ENCODE results near the gene NAA11.

NAA11 gene

GRCh38 chr4:79308137-79308536, 17.7 kb downstream of the NAA11 start:
- no peaks in the 10 kb centered on the region for H3K4me1 ChIP-seq (ENCODE audit: control insufficient read depth, insufficient read depth, low read length)
- H3K27me3 ChIP-seq (ENCODE audit: control insufficient read depth, insufficient read depth, low read length), result no peaks in the 10 kb centered on the region
- no peak overlapping the region for H3K9ac ChIP-seq (ENCODE audit: low read depth, low read length)
- no peaks in the 10 kb centered on the region for H3K9me3 ChIP-seq (ENCODE audit: control insufficient read depth, insufficient read depth, low read length)
- no peak overlapping the region for H3K4me3 ChIP-seq (ENCODE audit: low read depth, low read length)
- H3K36me3 ChIP-seq (ENCODE audit: control insufficient read depth, insufficient read depth, low read length), result no peaks in the 10 kb centered on the region

- H3K4me3 ChIP-seq (ENCODE audit: low read depth, low read length), result no peak overlapping the region
- no peaks in the 10 kb centered on the region for H3K36me3 ChIP-seq (ENCODE audit: control insufficient read depth, insufficient read depth, low read length)
- H3K9me3 ChIP-seq (ENCODE audit: control insufficient read depth, insufficient read depth, low read length), result no peaks in the 10 kb centered on the region
- H3K4me1 ChIP-seq (ENCODE audit: control insufficient read depth, insufficient read depth, low read length), result no peaks in the 10 kb centered on the region
- no peaks in the 10 kb centered on the region for H3K27me3 ChIP-seq (ENCODE audit: control insufficient read depth, insufficient read depth, low read length)
- no peak overlapping the region for H3K9ac ChIP-seq (ENCODE audit: low read depth, low read length)
Observed at GRCh38 chr4:79306795-79307194, 19.1 kb downstream of the NAA11 start.

- no peaks in the 10 kb centered on the region for H3K9me3 ChIP-seq (ENCODE audit: control insufficient read depth, insufficient read depth, low read length)
- H3K9ac ChIP-seq (ENCODE audit: low read depth, low read length), result no peak overlapping the region
- H3K36me3 ChIP-seq (ENCODE audit: control insufficient read depth, insufficient read depth, low read length), result no peaks in the 10 kb centered on the region
- no peaks in the 10 kb centered on the region for H3K4me1 ChIP-seq (ENCODE audit: control insufficient read depth, insufficient read depth, low read length)
- no peaks in the 10 kb centered on the region for H3K27me3 ChIP-seq (ENCODE audit: control insufficient read depth, insufficient read depth, low read length)
- no peak overlapping the region for H3K4me3 ChIP-seq (ENCODE audit: low read depth, low read length)
Observed at GRCh38 chr4:79300280-79300679, 25.6 kb downstream of the NAA11 start.

GRCh38 chr4:79298484-79298883, 27.4 kb downstream of the NAA11 start:
- H3K36me3 ChIP-seq (ENCODE audit: control insufficient read depth, insufficient read depth, low read length), result no peaks in the 10 kb centered on the region
- no peaks in the 10 kb centered on the region for H3K4me1 ChIP-seq (ENCODE audit: control insufficient read depth, insufficient read depth, low read length)
- H3K9me3 ChIP-seq (ENCODE audit: control insufficient read depth, insufficient read depth, low read length), result no peaks in the 10 kb centered on the region
- H3K9ac ChIP-seq (ENCODE audit: low read depth, low read length), result no peak overlapping the region
- H3K4me3 ChIP-seq (ENCODE audit: low read depth, low read length), result no peak overlapping the region
- H3K27me3 ChIP-seq (ENCODE audit: control insufficient read depth, insufficient read depth, low read length), result no peaks in the 10 kb centered on the region

GRCh38 chr4:79298027-79298426, 27.8 kb downstream of the NAA11 start:
- no peak overlapping the region for H3K9ac ChIP-seq (ENCODE audit: low read depth, low read length)
- H3K36me3 ChIP-seq (ENCODE audit: control insufficient read depth, insufficient read depth, low read length), result no peaks in the 10 kb centered on the region
- no peaks in the 10 kb centered on the region for H3K9me3 ChIP-seq (ENCODE audit: control insufficient read depth, insufficient read depth, low read length)
- no peaks in the 10 kb centered on the region for H3K27me3 ChIP-seq (ENCODE audit: control insufficient read depth, insufficient read depth, low read length)
- H3K4me3 ChIP-seq (ENCODE audit: low read depth, low read length), result no peak overlapping the region
- H3K4me1 ChIP-seq (ENCODE audit: control insufficient read depth, insufficient read depth, low read length), result no peaks in the 10 kb centered on the region

GRCh38 chr4:79297479-79297878, 28.4 kb downstream of the NAA11 start:
- H3K4me1 ChIP-seq (ENCODE audit: control insufficient read depth, insufficient read depth, low read length), result no peaks in the 10 kb centered on the region
- no peaks in the 10 kb centered on the region for H3K27me3 ChIP-seq (ENCODE audit: control insufficient read depth, insufficient read depth, low read length)
- H3K9ac ChIP-seq (ENCODE audit: low read depth, low read length), result no peak overlapping the region
- no peak overlapping the region for H3K4me3 ChIP-seq (ENCODE audit: low read depth, low read length)
- no peaks in the 10 kb centered on the region for H3K9me3 ChIP-seq (ENCODE audit: control insufficient read depth, insufficient read depth, low read length)
- H3K36me3 ChIP-seq (ENCODE audit: control insufficient read depth, insufficient read depth, low read length), result no peaks in the 10 kb centered on the region

GRCh38 chr4:79296768-79297428, 29.0 kb downstream of the NAA11 start:
- Histone ChIP-seq H3K4me3 (ENCODE audit: low read depth, low read length) (no peak overlapping the region), H3K36me3 (ENCODE audit: control insufficient read depth, insufficient read depth, low read length) (no peaks in the 10 kb centered on the region), H3K9ac (ENCODE audit: low read depth, low read length) (no peak overlapping the region), H3K9me3 (ENCODE audit: control insufficient read depth, insufficient read depth, low read length) (no peaks in the 10 kb centered on the region), H3K27me3 (ENCODE audit: control insufficient read depth, insufficient read depth, low read length) (no peaks in the 10 kb centered on the region), H3K4me1 (ENCODE audit: control insufficient read depth, insufficient read depth, low read length) (no peaks in the 10 kb centered on the region)

GRCh38 chr4:79295086-79295485, 30.8 kb downstream of the NAA11 start:
- H3K9me3 ChIP-seq (ENCODE audit: control insufficient read depth, insufficient read depth, low read length), result no peaks in the 10 kb centered on the region
- no peaks in the 10 kb centered on the region for H3K27me3 ChIP-seq (ENCODE audit: control insufficient read depth, insufficient read depth, low read length)

GRCh38 chr4:79294064-79294463, 31.8 kb downstream of the NAA11 start:
- H3K9me3 ChIP-seq (ENCODE audit: control insufficient read depth, insufficient read depth, low read length), result no peaks in the 10 kb centered on the region
- H3K27me3 ChIP-seq (ENCODE audit: control insufficient read depth, insufficient read depth, low read length), result no peaks in the 10 kb centered on the region
- no peak overlapping the region for H3K4me3 ChIP-seq (ENCODE audit: low read depth, low read length)
- no peaks in the 10 kb centered on the region for H3K4me1 ChIP-seq (ENCODE audit: control insufficient read depth, insufficient read depth, low read length)
- no peaks in the 10 kb centered on the region for H3K36me3 ChIP-seq (ENCODE audit: control insufficient read depth, insufficient read depth, low read length)
- H3K9ac ChIP-seq (ENCODE audit: low read depth, low read length), result no peak overlapping the region

More at GRCh38 chr4:79295086-79295485, 30.8 kb downstream of the NAA11 start:
- Histone ChIP-seq H3K9ac (ENCODE audit: low read depth, low read length) (no peak overlapping the region), H3K36me3 (ENCODE audit: control insufficient read depth, insufficient read depth, low read length) (no peaks in the 10 kb centered on the region), H3K4me3 (ENCODE audit: low read depth, low read length) (no peak overlapping the region), H3K4me1 (ENCODE audit: control insufficient read depth, insufficient read depth, low read length) (no peaks in the 10 kb centered on the region)

GRCh38 chr4:79292008-79292407, 33.9 kb downstream of the NAA11 start:
- no peaks in the 10 kb centered on the region for H3K27me3 ChIP-seq (ENCODE audit: control insufficient read depth, insufficient read depth, low read length)
- no peak overlapping the region for H3K4me3 ChIP-seq (ENCODE audit: low read depth, low read length)
- no peaks in the 10 kb centered on the region for H3K9me3 ChIP-seq (ENCODE audit: control insufficient read depth, insufficient read depth, low read length)
- no peaks in the 10 kb centered on the region for H3K36me3 ChIP-seq (ENCODE audit: control insufficient read depth, insufficient read depth, low read length)
- no peak overlapping the region for H3K9ac ChIP-seq (ENCODE audit: low read depth, low read length)
- H3K4me1 ChIP-seq (ENCODE audit: control insufficient read depth, insufficient read depth, low read length), result no peaks in the 10 kb centered on the region

GRCh38 chr4:79290376-79290775, 35.5 kb downstream of the NAA11 start:
- no peaks in the 10 kb centered on the region for H3K4me1 ChIP-seq (ENCODE audit: control insufficient read depth, insufficient read depth, low read length)
- no peaks in the 10 kb centered on the region for H3K9me3 ChIP-seq (ENCODE audit: control insufficient read depth, insufficient read depth, low read length)
- H3K9ac ChIP-seq (ENCODE audit: low read depth, low read length), result no peak overlapping the region
- H3K27me3 ChIP-seq (ENCODE audit: control insufficient read depth, insufficient read depth, low read length), result no peaks in the 10 kb centered on the region
- no peak overlapping the region for H3K4me3 ChIP-seq (ENCODE audit: low read depth, low read length)
- no peaks in the 10 kb centered on the region for H3K36me3 ChIP-seq (ENCODE audit: control insufficient read depth, insufficient read depth, low read length)

- no peaks in the 10 kb centered on the region for H3K27me3 ChIP-seq (ENCODE audit: control insufficient read depth, insufficient read depth, low read length)
- no peaks in the 10 kb centered on the region for H3K9me3 ChIP-seq (ENCODE audit: control insufficient read depth, insufficient read depth, low read length)
- no peaks in the 10 kb centered on the region for H3K36me3 ChIP-seq (ENCODE audit: control insufficient read depth, insufficient read depth, low read length)
- H3K4me1 ChIP-seq (ENCODE audit: control insufficient read depth, insufficient read depth, low read length), result no peaks in the 10 kb centered on the region
- no peak overlapping the region for H3K4me3 ChIP-seq (ENCODE audit: low read depth, low read length)
- H3K9ac ChIP-seq (ENCODE audit: low read depth, low read length), result no peak overlapping the region
Observed at GRCh38 chr4:79288185-79288584, 37.7 kb downstream of the NAA11 start.

Data from iPS-15b (cell line).